GM11168 (cell line): ENCODE measurements around the gene CCDC12.

ENCODE experiments used
- in situ Hi-C: fragments of 300-500 bp; cut with MboI; formaldehyde crosslinking; loops from one replicate; pipeline ENCODE4 v1.12.0; 2022; ENCODE audit warnings: low sequenced_read_pairs; ENCODE audit not compliant: unreplicated experiment

The CCDC12 gene

GRCh38 chr3:47009225-47010110 lies 32.9 kb upstream of the CCDC12 start:
- in situ Hi-C loops, result loop anchor here (25.0 kb wide), 1 partner anchor 297 kb away; the partner anchor contains the start of genes PRSS50 and TMIE

- in situ Hi-C loops, result loop anchor here (25.0 kb wide), 1 partner anchor 297 kb away; the partner anchor contains the start of genes PRSS50 and TMIE
Observed at GRCh38 chr3:47008851-47009224, 32.3 kb upstream of the CCDC12 start.

- in situ Hi-C loops, result loop anchor here (25.0 kb wide), 1 partner anchor 296 kb away; the partner anchor contains the start of genes PRSS50 and TMIE
Observed at GRCh38 chr3:47008234-47008796, 31.8 kb upstream of the CCDC12 start.

GRCh38 chr3:47007482-47008233 lies 31.1 kb upstream of the CCDC12 start:
- in situ Hi-C loops, result loop anchor here (25.0 kb wide), 1 partner anchor 295 kb away; the partner anchor contains the start of genes PRSS50 and TMIE

- in situ Hi-C loops, result loop anchor here (25.0 kb wide), 1 partner anchor 295 kb away; the partner anchor contains the start of genes PRSS50 and TMIE
Observed at GRCh38 chr3:47007001-47007400, 30.5 kb upstream of the CCDC12 start.

GRCh38 chr3:47006145-47006651 lies 29.7 kb upstream of the CCDC12 start:
- in situ Hi-C loops, result loop anchor here (25.0 kb wide), 1 partner anchor 294 kb away; the partner anchor contains the start of genes PRSS50 and TMIE

GRCh38 chr3:47005212-47006144 lies 28.9 kb upstream of the CCDC12 start:
- in situ Hi-C loops, result loop anchor here (25.0 kb wide), 1 partner anchor 293 kb away; the partner anchor contains the start of genes PRSS50 and TMIE

- in situ Hi-C loops, result loop anchor here (25.0 kb wide), 1 partner anchor 292 kb away; the partner anchor contains the start of genes PRSS50 and TMIE
Observed at GRCh38 chr3:47004369-47005211, 28.0 kb upstream of the CCDC12 start.

- in situ Hi-C loops, result loop anchor here (25.0 kb wide), 1 partner anchor 291 kb away; the partner anchor contains the start of genes PRSS50 and TMIE
Observed at GRCh38 chr3:47003461-47004368, 27.2 kb upstream of the CCDC12 start.

GRCh38 chr3:47003056-47003410 lies 26.5 kb upstream of the CCDC12 start:
- in situ Hi-C loops, result loop anchor here (25.0 kb wide), 1 partner anchor 291 kb away; the partner anchor contains the start of genes PRSS50 and TMIE

GRCh38 chr3:47002171-47003055 lies 25.9 kb upstream of the CCDC12 start:
- in situ Hi-C loops, result loop anchor here (25.0 kb wide), 1 partner anchor 290 kb away; the partner anchor contains the start of genes PRSS50 and TMIE

- in situ Hi-C loops, result loop anchor here (25.0 kb wide), 1 partner anchor 289 kb away; the partner anchor contains the start of genes PRSS50 and TMIE
Observed at GRCh38 chr3:47001731-47002170, 25.2 kb upstream of the CCDC12 start.

GRCh38 chr3:47000922-47001730 lies 24.6 kb upstream of the CCDC12 start:
- in situ Hi-C loops, result loop anchor here (25.0 kb wide), 1 partner anchor 289 kb away; the partner anchor contains the start of genes PRSS50 and TMIE

GRCh38 chr3:47000198-47000815 lies 23.8 kb upstream of the CCDC12 start:
- in situ Hi-C loops, result loop anchor here (25.0 kb wide), 1 partner anchor 288 kb away; the partner anchor contains the start of genes PRSS50 and TMIE
